AG09309 (cell line): ENCODE measurements around the gene ALG8.
"Not testable (repeated sequence)": the region's sequence is repeated elsewhere in the genome, so short reads cannot be mapped to it uniquely, and the experiment has no call there.

Experiments
- DNase-seq: peaks from one replicate; pipeline ENCODE4 v3.0.0-alpha.2; 2010; ENCODE audit warnings: low read depth
- H3K4me3 ChIP-seq: 2 replicates; pipeline ENCODE4 v1.5.1; 2011; ENCODE audit warnings: mild to moderate bottlenecking, low read depth, low read length, moderate library complexity; ENCODE audit not compliant: control insufficient read depth
- CTCF ChIP-seq: IDR thresholded peaks from 2 replicates; pipeline ENCODE4 v1.5.1; 2011; ENCODE audit warnings: mild to moderate bottlenecking, low read depth, low read length, inconsistent platforms; ENCODE audit not compliant: insufficient read depth, control insufficient read depth; ENCODE audit errors: missing control alignments

The ALG8 gene

GRCh38 chr11:78085972-78086371 lies 53.5 kb downstream of the ALG8 start:
- TF ChIP-seq CTCF: no peak
- no peak for DNase-seq
- no peak overlapping the region for H3K4me3 ChIP-seq

DNA sequence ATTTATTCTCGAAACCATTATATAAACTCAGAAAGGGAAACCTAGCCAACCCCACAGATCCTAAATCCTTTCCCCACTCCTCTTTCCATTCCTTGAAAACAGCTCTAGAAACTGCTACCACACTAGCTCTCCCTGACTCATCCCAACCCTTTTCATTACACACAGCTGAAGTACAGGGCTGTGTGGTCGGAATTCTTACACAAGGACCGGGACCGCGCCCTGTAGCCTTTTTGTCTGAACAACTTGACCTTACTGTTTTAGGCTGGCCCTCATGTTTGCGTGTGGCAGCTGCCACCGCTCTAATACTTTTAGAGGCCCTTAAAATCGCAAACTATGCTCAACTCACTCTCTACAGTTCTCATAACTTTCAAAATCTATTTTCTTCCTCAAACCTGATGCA lies 54.9 kb downstream of the ALG8 start:
- not testable (repeated sequence) for H3K4me3 ChIP-seq, DNase-seq

- no peak for TF ChIP-seq CTCF
- H3K4me3 ChIP-seq: no peak overlapping the region
- DNase-seq: no peak
Measured at GRCh38 chr11:78083021-78083420, 56.4 kb downstream of the ALG8 start.

DNA sequence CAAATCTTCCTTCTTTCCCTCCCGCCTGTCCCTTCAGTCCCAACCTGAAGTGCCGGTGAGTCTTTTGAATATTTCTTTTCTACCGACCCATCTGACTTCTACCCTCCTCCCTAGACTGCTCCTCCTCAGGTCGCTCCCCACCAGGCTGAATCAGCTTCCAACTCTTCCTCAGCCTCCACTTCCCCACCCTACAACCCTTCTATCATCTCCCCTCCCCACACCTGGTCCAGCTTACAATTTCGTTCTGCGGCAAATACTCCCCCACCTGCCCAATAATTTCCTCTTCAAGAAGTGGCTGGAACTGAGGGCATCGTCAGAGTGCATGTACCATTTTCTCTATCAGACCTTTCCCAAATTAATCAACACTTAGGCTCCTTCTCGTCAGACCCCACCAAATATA lies 57.3 kb downstream of the ALG8 start:
- H3K4me3 ChIP-seq: no peak overlapping the region
- no peak for TF ChIP-seq CTCF
- no peak for DNase-seq

- DNase-seq: no peak
- no peak overlapping the region for H3K4me3 ChIP-seq
Measured at GRCh38 chr11:78081583-78081982, 57.8 kb downstream of the ALG8 start.

GRCh38 chr11:78080818-78081495 lies 58.5 kb downstream of the ALG8 start:
- H3K4me3 ChIP-seq: no peak overlapping the region
- TF ChIP-seq CTCF: no peak
- peak; percentile 81 for DNase-seq

More at GRCh38 chr11:78081583-78081982, 57.8 kb downstream of the ALG8 start:
- no peak for TF ChIP-seq CTCF

GRCh38 chr11:78080084-78080817 lies 59.2 kb downstream of the ALG8 start:
- H3K4me3 ChIP-seq: peak overlapping the region; percentile 97
- no peak for TF ChIP-seq CTCF
- DNase-seq: no peak
